Measurements from ENCODE around the gene SEMA3D. TPM values are rescaled to one million over a fixed set of nuclear protein-coding genes. Genes with fewer than 3 reads are reported as not detected.

The SEMA3D gene
- total RNA-seq, 1 donor from 2014 or later = 4.5 TPM

- Histone ChIP-seq H3K27ac (no peak overlapping the region), H3K27me3 (no peaks in the 10 kb centered on the region), H3K4me3 (no peak overlapping the region), H3K36me3 (no peaks in the 10 kb centered on the region), H3K4me1 (no peaks in the 10 kb centered on the region), H3K9me3 (no peaks in the 10 kb centered on the region)
- intact Hi-C loops (cut with DNase I) = loop anchor here (1.0 to 10.0 kb wide), 4 partner anchors 409 to 1087 kb away; no protein-coding TSS in a partner anchor
- DNase-seq (ENCODE audit: low spot score in 2 of 2) = no peak
- TF ChIP-seq, protein P1, sequence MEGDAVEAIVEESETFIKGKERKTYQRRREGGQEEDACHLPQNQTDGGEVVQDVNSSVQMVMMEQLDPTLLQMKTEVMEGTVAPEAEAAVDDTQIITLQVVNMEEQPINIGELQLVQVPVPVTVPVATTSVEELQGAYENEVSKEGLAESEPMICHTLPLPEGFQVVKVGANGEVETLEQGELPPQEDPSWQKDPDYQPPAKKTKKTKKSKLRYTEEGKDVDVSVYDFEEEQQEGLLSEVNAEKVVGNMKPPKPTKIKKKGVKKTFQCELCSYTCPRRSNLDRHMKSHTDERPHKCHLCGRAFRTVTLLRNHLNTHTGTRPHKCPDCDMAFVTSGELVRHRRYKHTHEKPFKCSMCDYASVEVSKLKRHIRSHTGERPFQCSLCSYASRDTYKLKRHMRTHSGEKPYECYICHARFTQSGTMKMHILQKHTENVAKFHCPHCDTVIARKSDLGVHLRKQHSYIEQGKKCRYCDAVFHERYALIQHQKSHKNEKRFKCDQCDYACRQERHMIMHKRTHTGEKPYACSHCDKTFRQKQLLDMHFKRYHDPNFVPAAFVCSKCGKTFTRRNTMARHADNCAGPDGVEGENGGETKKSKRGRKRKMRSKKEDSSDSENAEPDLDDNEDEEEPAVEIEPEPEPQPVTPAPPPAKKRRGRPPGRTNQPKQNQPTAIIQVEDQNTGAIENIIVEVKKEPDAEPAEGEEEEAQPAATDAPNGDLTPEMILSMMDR (IDR thresholded peaks at IDR 0.05) = no peak
Measured at GRCh38 chr7:85023916-85024315, 162.9 kb downstream of the SEMA3D start.

DNA sequence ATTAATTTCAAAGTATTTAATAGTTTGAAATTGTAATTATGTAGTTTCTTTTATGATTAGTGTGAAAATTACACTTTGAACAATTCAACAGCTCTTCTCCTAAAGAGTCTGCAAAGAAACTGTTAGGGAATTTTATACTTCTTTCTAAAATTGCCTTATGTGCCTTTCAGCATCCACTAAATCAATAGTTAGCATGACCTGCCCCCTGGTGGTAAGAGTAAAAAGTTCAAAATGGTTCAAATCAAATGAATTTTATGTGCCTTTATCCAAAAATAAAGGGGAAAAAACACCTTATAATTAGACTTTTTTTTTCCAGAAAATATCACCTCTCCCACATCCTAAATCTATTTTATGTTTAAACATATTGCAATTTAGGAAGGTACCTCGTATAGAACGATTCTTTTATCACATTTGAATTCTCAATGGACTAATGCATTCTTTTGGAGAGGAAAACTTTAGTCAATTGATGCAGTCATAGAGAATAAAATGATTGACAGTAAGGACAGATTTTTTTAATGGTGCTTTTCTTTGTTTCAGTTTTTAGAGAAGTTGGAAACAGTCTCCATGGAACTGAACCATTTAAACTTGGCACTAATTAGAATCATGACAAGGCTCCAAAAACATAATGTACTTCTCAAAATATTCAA is 163.7 kb downstream of the SEMA3D start:
- no peak for DNase-seq (ENCODE audit: low spot score in 2 of 2)
- Histone ChIP-seq H3K27me3 (no peaks in the 10 kb centered on the region), H3K9me3 (no peaks in the 10 kb centered on the region), H3K27ac (no peak overlapping the region), H3K4me3 (no peak overlapping the region), H3K4me1 (no peaks in the 10 kb centered on the region), H3K36me3 (no peaks in the 10 kb centered on the region)
- TF ChIP-seq, protein P1 (IDR thresholded peaks at IDR 0.05) = peak; percentile 48 to 72 (median 49)
- intact Hi-C loops (cut with DNase I) = loop anchor here (1.0 to 10.0 kb wide), 4 partner anchors 408 to 1086 kb away; no protein-coding TSS in a partner anchor

- Histone ChIP-seq H3K27ac (no peak overlapping the region), H3K9me3 (no peaks in the 10 kb centered on the region), H3K36me3 (no peaks in the 10 kb centered on the region), H3K27me3 (no peaks in the 10 kb centered on the region), H3K4me3 (no peak overlapping the region), H3K4me1 (no peaks in the 10 kb centered on the region)
- intact Hi-C loops (cut with DNase I) = loop anchor here (5.0 to 10.0 kb wide), 2 partner anchors 407 to 1085 kb away; no protein-coding TSS in a partner anchor
- no peak for DNase-seq (ENCODE audit: low spot score in 2 of 2)
- TF ChIP-seq, protein P1 (IDR thresholded peaks at IDR 0.05) = no peak
Measured at GRCh38 chr7:85022064-85022697, 164.7 kb downstream of the SEMA3D start.

DNA sequence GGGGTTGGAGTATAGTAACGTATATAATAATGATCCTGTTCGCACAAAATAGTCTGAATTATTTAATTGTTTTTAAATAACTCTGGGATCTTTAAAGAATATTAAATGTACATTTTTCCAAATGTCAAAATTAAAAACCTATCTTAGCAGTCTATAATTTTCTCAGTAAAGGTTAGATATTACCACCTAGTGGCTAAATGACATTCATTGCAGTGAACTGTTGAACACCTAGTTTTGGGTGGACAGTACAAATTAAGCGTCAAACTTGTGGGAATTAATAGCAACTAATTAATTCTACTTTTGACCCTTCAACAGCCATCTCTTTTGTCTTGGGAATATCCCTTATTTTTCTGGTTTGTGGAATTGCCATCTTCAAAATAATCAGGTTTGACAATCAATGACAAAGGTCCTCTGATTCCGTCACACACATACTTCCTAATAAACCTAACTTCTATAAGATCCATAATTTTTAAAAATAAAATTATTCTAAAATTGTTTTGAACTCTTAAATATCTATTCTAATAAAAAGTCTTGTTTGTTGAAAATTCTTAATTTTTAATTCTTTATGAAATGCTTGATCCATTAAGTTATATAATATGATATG is 165.7 kb downstream of the SEMA3D start:
- Histone ChIP-seq H3K4me1 (no peaks in the 10 kb centered on the region), H3K9me3 (no peaks in the 10 kb centered on the region), H3K27me3 (no peaks in the 10 kb centered on the region), H3K27ac (no peak overlapping the region), H3K36me3 (no peaks in the 10 kb centered on the region), H3K4me3 (no peak overlapping the region)
- DNase-seq (ENCODE audit: low spot score in 2 of 2) = no peak
- intact Hi-C loops (cut with DNase I) = loop anchor here (5.0 to 10.0 kb wide), 2 partner anchors 406 to 1084 kb away; no protein-coding TSS in a partner anchor
- TF ChIP-seq, protein P1 (IDR thresholded peaks at IDR 0.05) = peak in 2 of 3 experiments; percentile 30 to 41

GRCh38 chr7:85019778-85020177 is 167.1 kb downstream of the SEMA3D start:
- DNase-seq (ENCODE audit: low spot score in 2 of 2) = no peak
- TF ChIP-seq, protein P1 (IDR thresholded peaks at IDR 0.05) = no peak
- H3K4me1 ChIP-seq = no peaks in the 10 kb centered on the region
- H3K36me3 ChIP-seq = no peaks in the 10 kb centered on the region
- no peak overlapping the region for H3K4me3 ChIP-seq
- no peak overlapping the region for H3K27ac ChIP-seq
- H3K9me3 ChIP-seq = no peaks in the 10 kb centered on the region
- intact Hi-C loops (cut with DNase I) = loop anchor here (5.0 to 10.0 kb wide), 2 partner anchors 405 to 1082 kb away; no protein-coding TSS in a partner anchor
- H3K27me3 ChIP-seq = no peaks in the 10 kb centered on the region
